Measurements from ENCODE around the gene OAS2.

The OAS2 gene

DNA sequence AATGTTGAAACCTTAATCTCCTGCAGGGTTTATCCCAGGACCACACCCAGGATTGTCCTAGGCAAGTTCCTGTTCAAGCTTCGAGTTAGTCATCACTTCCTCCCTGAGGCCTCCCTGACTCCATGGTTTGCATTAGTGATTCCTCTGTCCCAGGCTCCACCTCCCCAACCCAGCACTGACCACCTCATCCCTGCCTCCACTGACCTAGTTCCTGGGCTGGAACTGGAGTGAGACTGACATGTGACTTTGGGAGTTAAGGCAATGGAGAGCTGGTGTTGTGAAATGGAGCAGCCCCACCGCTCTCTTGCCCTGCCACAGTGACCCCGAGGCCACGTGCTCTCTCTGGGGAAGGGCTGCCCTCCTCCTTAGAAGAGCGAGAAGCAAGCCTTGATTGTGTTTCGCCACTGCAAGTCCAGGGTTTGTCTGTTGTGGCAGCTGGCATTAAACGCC, 62.4 kb downstream of the OAS2 start:
- no peaks in the 10 kb centered on the region for H3K9me3 ChIP-seq (ENCODE audit: low read length)
- H3K27me3 ChIP-seq (ENCODE audit: insufficient read depth, low read length), result no peaks in the 10 kb centered on the region
- no peak overlapping the region for H3K4me2 ChIP-seq (ENCODE audit: low read length)
- H3F3A ChIP-seq (ENCODE audit: insufficient read depth, low read length), result no peaks in the 10 kb centered on the region
- H3K36me3 ChIP-seq (ENCODE audit: insufficient read depth, low read length), result no peaks in the 10 kb centered on the region
- no peak overlapping the region for H2AFZ ChIP-seq (ENCODE audit: low read length)
- H3K9me2 ChIP-seq (ENCODE audit: low read depth, low read length), result no peaks in the 10 kb centered on the region
- peaks cover 5% of the 10 kb centered on the region for H3K4me1 ChIP-seq (ENCODE audit: insufficient read depth, low read length, severe bottlenecking)
- H3K27ac ChIP-seq (ENCODE audit: low read depth, low read length, poor library complexity, severe bottlenecking), result no peak overlapping the region
- TF ChIP-seq, protein P1, sequence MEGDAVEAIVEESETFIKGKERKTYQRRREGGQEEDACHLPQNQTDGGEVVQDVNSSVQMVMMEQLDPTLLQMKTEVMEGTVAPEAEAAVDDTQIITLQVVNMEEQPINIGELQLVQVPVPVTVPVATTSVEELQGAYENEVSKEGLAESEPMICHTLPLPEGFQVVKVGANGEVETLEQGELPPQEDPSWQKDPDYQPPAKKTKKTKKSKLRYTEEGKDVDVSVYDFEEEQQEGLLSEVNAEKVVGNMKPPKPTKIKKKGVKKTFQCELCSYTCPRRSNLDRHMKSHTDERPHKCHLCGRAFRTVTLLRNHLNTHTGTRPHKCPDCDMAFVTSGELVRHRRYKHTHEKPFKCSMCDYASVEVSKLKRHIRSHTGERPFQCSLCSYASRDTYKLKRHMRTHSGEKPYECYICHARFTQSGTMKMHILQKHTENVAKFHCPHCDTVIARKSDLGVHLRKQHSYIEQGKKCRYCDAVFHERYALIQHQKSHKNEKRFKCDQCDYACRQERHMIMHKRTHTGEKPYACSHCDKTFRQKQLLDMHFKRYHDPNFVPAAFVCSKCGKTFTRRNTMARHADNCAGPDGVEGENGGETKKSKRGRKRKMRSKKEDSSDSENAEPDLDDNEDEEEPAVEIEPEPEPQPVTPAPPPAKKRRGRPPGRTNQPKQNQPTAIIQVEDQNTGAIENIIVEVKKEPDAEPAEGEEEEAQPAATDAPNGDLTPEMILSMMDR (IDR thresholded peaks at IDR 0.05; ENCODE audit: low read length), result no peak
- H3K9ac ChIP-seq (ENCODE audit: low read length), result no peak overlapping the region
- no peaks in the 10 kb centered on the region for H4K20me1 ChIP-seq (ENCODE audit: insufficient read depth, low read length)
- H3K4me3 ChIP-seq (ENCODE audit: low read depth, low read length, poor library complexity, severe bottlenecking), result no peak overlapping the region
- no peaks in the 10 kb centered on the region for H3K79me2 ChIP-seq (ENCODE audit: insufficient read depth, low read length)

GRCh38 chr12:113041560-113041959, 63.2 kb downstream of the OAS2 start:
- Histone ChIP-seq H2AFZ (ENCODE audit: low read length) (no peak overlapping the region), H3K4me3 (ENCODE audit: low read depth, low read length, poor library complexity, severe bottlenecking) (no peak overlapping the region), H3K9me2 (ENCODE audit: low read depth, low read length) (no peaks in the 10 kb centered on the region), H4K20me1 (ENCODE audit: insufficient read depth, low read length) (no peaks in the 10 kb centered on the region), H3K27me3 (ENCODE audit: insufficient read depth, low read length) (no peaks in the 10 kb centered on the region), H3K9ac (ENCODE audit: low read length) (no peak overlapping the region), H3K4me1 (ENCODE audit: insufficient read depth, low read length, severe bottlenecking) (peaks cover 5% of the 10 kb centered on the region), H3F3A (ENCODE audit: insufficient read depth, low read length) (no peaks in the 10 kb centered on the region), H3K9me3 (ENCODE audit: low read length) (no peaks in the 10 kb centered on the region), H3K4me2 (ENCODE audit: low read length) (no peak overlapping the region), H3K27ac (ENCODE audit: low read depth, low read length, poor library complexity, severe bottlenecking) (no peak overlapping the region), H3K79me2 (ENCODE audit: insufficient read depth, low read length) (no peaks in the 10 kb centered on the region), H3K36me3 (ENCODE audit: insufficient read depth, low read length) (no peaks in the 10 kb centered on the region)
- TF ChIP-seq EZH2 (IDR thresholded peaks at IDR 0.05; ENCODE audit: borderline replicate concordance, low read length), result no peak

- Histone ChIP-seq H3K36me3 (ENCODE audit: insufficient read depth, low read length) (no peaks in the 10 kb centered on the region), H2AFZ (ENCODE audit: low read length) (no peak overlapping the region), H3K9me3 (ENCODE audit: low read length) (no peaks in the 10 kb centered on the region), H3K27ac (ENCODE audit: low read depth, low read length, poor library complexity, severe bottlenecking) (no peak overlapping the region), H3K9me2 (ENCODE audit: low read depth, low read length) (no peaks in the 10 kb centered on the region), H3K4me1 (ENCODE audit: insufficient read depth, low read length, severe bottlenecking) (peaks cover 6% of the 10 kb centered on the region), H4K20me1 (ENCODE audit: insufficient read depth, low read length) (no peaks in the 10 kb centered on the region), H3K27me3 (ENCODE audit: insufficient read depth, low read length) (no peaks in the 10 kb centered on the region), H3K79me2 (ENCODE audit: insufficient read depth, low read length) (no peaks in the 10 kb centered on the region), H3K4me3 (ENCODE audit: low read depth, low read length, poor library complexity, severe bottlenecking) (no peak overlapping the region), H3F3A (ENCODE audit: insufficient read depth, low read length) (no peaks in the 10 kb centered on the region), H3K9ac (ENCODE audit: low read length) (no peak overlapping the region), H3K4me2 (ENCODE audit: low read length) (no peak overlapping the region)
- TF ChIP-seq, protein P1 (IDR thresholded peaks at IDR 0.05; ENCODE audit: low read length), result no peak
- no peak for TF ChIP-seq EZH2 (IDR thresholded peaks at IDR 0.05; ENCODE audit: borderline replicate concordance, low read length)
Observed at GRCh38 chr12:113043240-113043639, 64.9 kb downstream of the OAS2 start.

- Histone ChIP-seq H3K36me3 (ENCODE audit: insufficient read depth, low read length) (no peaks in the 10 kb centered on the region), H3K27ac (ENCODE audit: low read depth, low read length, poor library complexity, severe bottlenecking) (no peak overlapping the region), H2AFZ (ENCODE audit: low read length) (no peak overlapping the region), H3K9me3 (ENCODE audit: low read length) (no peaks in the 10 kb centered on the region), H4K20me1 (ENCODE audit: insufficient read depth, low read length) (no peaks in the 10 kb centered on the region), H3K4me2 (ENCODE audit: low read length) (no peak overlapping the region), H3K4me1 (ENCODE audit: insufficient read depth, low read length, severe bottlenecking) (peaks cover 18% of the 10 kb centered on the region), H3K79me2 (ENCODE audit: insufficient read depth, low read length) (no peaks in the 10 kb centered on the region), H3F3A (ENCODE audit: insufficient read depth, low read length) (no peaks in the 10 kb centered on the region), H3K27me3 (ENCODE audit: insufficient read depth, low read length) (no peaks in the 10 kb centered on the region), H3K9ac (ENCODE audit: low read length) (no peak overlapping the region), H3K9me2 (ENCODE audit: low read depth, low read length) (no peaks in the 10 kb centered on the region), H3K4me3 (ENCODE audit: low read depth, low read length, poor library complexity, severe bottlenecking) (no peak overlapping the region)
- TF ChIP-seq, protein P1 (IDR thresholded peaks at IDR 0.05; ENCODE audit: low read length), result no peak
- no peak for TF ChIP-seq EZH2 (IDR thresholded peaks at IDR 0.05; ENCODE audit: borderline replicate concordance, low read length)
Observed at GRCh38 chr12:113044516-113044915, 66.2 kb downstream of the OAS2 start.

Data from OCI-LY1 (cell line).